Psoas muscle (tissue), 8 donors: Measurements from ENCODE around the gene NDUFA5. TPM values are rescaled to one million over a fixed set of nuclear protein-coding genes. Genes with fewer than 3 reads are reported as not detected.

Source experiments
- ATAC-seq, 4 donors: fragments of 200-7000 bp; cut with Tn5 transposase; one replicate each; pipeline ENCODE4 v1.9.1; 2020; ENCODE audit warnings: moderate library complexity in 3 of 4, mild to moderate bottlenecking in 2 of 4
- DNase-seq, 2 donors: peaks; one replicate each; pipeline ENCODE4 v3.0.0-alpha.2; 2020
- H3K27ac ChIP-seq: fragments of 200-600 bp; one replicate; pipeline ENCODE4 v1.8.0; 2022
- H3K27me3 ChIP-seq, 3 donors: fragments of 200-600 bp in 1 of 3; one replicate each; pipeline versions ENCODE4 v1.6.1 to v1.8.0; 2013 to 2022; ENCODE audit warnings: low read length in 2 of 3, mild to moderate bottlenecking in 2 of 3, moderate library complexity in 1 of 3; ENCODE audit not compliant: insufficient read depth in 3 of 3
- H3K36me3 ChIP-seq, 2 donors: fragments of 200-600 bp in 1 of 2; one replicate each; pipeline versions ENCODE4 v1.6.1 to v1.8.0; 2013 to 2022; ENCODE audit warnings: low read depth in 1 of 2, mild to moderate bottlenecking in 1 of 2, moderate library complexity in 1 of 2; ENCODE audit not compliant: insufficient read depth in 1 of 2
- H3K4me1 ChIP-seq: fragments of 200-600 bp; one replicate; pipeline ENCODE4 v1.8.0; 2022
- H3K4me3 ChIP-seq: fragments of 200-600 bp; one replicate; pipeline ENCODE4 v1.8.0; 2022; ENCODE audit warnings: mild to moderate bottlenecking
- H3K9me3 ChIP-seq: fragments of 200-600 bp; one replicate; pipeline ENCODE4 v1.8.0; 2022
- WGBS, 3 donors: extraction: QIAGEN DNeasy Blood & Tissue Kit; methylation state at CpG; one replicate each; pipeline versions ENCODE4 v1.1.6 to v1.1.7; 2013; 5-methylcytosine and 5-hydroxymethylcytosine counted together
- intact Hi-C, 2 donors: fragments of 100-400 bp; cut with DNase I; formaldehyde crosslinking; loops; one replicate each; pipeline versions ENCODE4 v1.11.0 to v1.14.2; 2022
- polyA plus RNA-seq, 3 donors: library from polyadenylated mRNA; stranded (reverse); fragments of 200-250 nt; gene quantifications; one replicate each; pipeline ENCODE4 v1.2.3, GENCODE V29; 2013
- total RNA-seq, 4 donors: library from RNA; stranded (reverse); fragmentation: NEBNext Ultra II Directional in 2 of 4; extraction: Animal tissue kit (Norgen Biotek cat#: 25700) in 2 of 4; gene quantifications; one replicate each; pipeline versions ENCODE4 v1.2.1 to v1.2.4, GENCODE V29; 2021 to 2023
- TF ChIP-seq, protein P1 (sequence below): fragments of 200-600 bp; IDR thresholded peaks from one replicate; pipeline ENCODE4 v1.8.0; 2022; ENCODE audit warnings: antibody characterized with exemption
- donor health status: healthy with polysubstance abuse.
- donor health status: DM: no; HTN: no; CAD: no; lungs with moderate emphysema.
- donor health status: Bipolar disorder and iron deficiency.
- donor health status: healthy.
- donor health status: DM: yes; HTN: yes; CAD: no.
- donor health status: DM: no; HTN: no; CAD: no.
- donor health status: DM: no; HTN: no; CAD: no.
- donor health status: DM: yes; HTN: yes; CAD: no.

Gene NDUFA5
- total and polyA plus RNA-seq, 7 donors, result 99.2 to 234 (median 183) TPM

DNA sequence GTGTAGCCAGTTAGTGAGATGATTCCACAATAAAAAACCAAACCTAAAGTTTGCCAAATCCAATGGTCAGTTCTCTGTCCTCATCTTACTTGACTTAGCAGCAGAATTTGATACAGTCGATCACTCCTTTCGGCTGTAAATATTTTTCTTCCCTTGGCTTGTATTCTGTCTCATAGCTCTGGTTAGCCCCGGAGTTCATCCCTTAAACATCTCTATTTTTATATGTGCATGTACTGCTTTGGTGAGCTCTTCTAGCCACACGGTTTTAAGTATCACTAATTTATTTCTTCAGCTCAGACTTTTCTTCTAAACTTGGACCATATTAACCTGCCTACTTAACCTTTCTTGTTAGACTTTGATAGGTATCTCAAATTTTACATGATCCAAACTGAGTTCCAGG is 26.2 kb upstream of the NDUFA5 start:
- TF ChIP-seq, protein P1, sequence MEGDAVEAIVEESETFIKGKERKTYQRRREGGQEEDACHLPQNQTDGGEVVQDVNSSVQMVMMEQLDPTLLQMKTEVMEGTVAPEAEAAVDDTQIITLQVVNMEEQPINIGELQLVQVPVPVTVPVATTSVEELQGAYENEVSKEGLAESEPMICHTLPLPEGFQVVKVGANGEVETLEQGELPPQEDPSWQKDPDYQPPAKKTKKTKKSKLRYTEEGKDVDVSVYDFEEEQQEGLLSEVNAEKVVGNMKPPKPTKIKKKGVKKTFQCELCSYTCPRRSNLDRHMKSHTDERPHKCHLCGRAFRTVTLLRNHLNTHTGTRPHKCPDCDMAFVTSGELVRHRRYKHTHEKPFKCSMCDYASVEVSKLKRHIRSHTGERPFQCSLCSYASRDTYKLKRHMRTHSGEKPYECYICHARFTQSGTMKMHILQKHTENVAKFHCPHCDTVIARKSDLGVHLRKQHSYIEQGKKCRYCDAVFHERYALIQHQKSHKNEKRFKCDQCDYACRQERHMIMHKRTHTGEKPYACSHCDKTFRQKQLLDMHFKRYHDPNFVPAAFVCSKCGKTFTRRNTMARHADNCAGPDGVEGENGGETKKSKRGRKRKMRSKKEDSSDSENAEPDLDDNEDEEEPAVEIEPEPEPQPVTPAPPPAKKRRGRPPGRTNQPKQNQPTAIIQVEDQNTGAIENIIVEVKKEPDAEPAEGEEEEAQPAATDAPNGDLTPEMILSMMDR, result no peak
- Histone ChIP-seq H3K27ac (peak overlapping the region; percentile 72), H3K27me3 (no peaks in the 10 kb centered on the region), H3K9me3 (no peaks in the 10 kb centered on the region), H3K4me3 (peak overlapping the region; percentile 34), H3K4me1 (peaks cover 8% of the 10 kb centered on the region), H3K36me3 (no peaks in the 10 kb centered on the region)
- intact Hi-C loops, result loop anchor here (5.0 kb wide), 5 partner anchors 48 to 288 kb away; no protein-coding TSS in a partner anchor
- DNase-seq (no peak), ATAC-seq (peak in 3 of 4 donors; percentile 52 to 62 (median 53))
- 26 to 55% (median 27%) methylated on average over 4 of the region's 4 CpGs for WGBS, 3 donors

DNA sequence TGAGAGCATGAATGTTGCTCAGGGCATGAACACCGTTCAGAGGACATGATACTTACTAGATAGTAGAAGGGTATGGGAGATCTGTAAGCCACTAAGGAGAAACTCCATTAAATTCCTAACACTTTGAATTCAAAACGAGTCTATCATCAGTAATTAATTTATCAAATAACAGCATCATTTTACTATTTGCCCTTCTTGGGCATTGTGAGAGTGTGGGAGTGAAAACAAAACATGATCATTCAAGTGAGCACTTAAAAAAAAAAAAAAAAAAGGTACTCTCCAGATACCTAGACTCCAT is 23.5 kb upstream of the NDUFA5 start:
- Histone ChIP-seq H3K27me3 (no peaks in the 10 kb centered on the region), H3K36me3 (no peaks in the 10 kb centered on the region), H3K4me3 (no peak overlapping the region), H3K27ac (peak overlapping the region; percentile 37), H3K4me1 (peaks cover 8% of the 10 kb centered on the region), H3K9me3 (no peaks in the 10 kb centered on the region)
- whole genome bisulfite sequencing, 3 donors, result 18 to 38% (median 20%) methylated on average over 2 of the region's 2 CpGs
- TF ChIP-seq, protein P1, result no peak
- intact Hi-C loops, result loop anchor here (2.0 to 5.0 kb wide), 6 partner anchors 51 to 291 kb away; no protein-coding TSS in a partner anchor
- no peak for DNase-seq
- ATAC-seq, result peak in 2 of 4 donors; percentile 21 to 51

DNA sequence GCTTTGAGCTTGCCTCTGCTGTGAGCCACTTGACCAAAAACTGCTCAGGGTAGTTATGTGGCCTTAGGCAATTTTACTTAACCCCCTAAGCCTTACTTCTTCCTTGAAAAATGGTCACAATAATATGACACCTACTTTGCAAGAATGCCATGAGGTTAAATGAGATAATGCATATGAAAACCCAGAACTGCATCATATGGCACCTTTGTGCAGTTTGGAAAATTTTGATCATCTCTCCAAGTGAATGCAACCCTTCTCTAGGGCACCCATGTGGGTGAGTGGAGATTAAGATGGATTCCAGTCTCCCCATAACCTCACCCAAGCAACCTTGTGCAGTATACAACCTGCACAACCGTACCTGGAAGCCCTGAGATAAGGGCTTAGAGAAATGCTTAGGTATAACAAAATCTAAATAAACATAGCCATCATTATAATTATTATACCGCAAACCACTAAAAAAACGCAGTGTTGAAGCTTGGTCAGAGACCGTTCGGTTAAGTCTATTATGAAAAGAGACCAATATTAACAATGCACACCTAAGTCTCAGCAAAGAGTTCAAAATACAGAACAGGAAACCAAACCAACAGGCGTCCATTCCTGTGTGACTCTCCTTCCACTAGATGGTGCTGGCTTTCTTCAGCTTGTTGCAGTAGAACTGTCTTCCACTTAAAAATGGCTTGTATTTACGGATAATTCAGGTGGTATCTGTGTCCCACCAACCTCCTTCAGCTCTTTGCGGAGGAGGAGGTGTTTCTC is 23.0 kb upstream of the NDUFA5 start:
- H3K9me3 ChIP-seq, result no peaks in the 10 kb centered on the region
- intact Hi-C loops, result loop anchor here (2.0 to 5.0 kb wide), 6 partner anchors 52 to 292 kb away; no protein-coding TSS in a partner anchor
- peaks cover 5% of the 10 kb centered on the region for H3K4me1 ChIP-seq
- ATAC-seq (peak; percentile 76 to 87 (median 78)), DNase-seq (no peak)
- H3K36me3 ChIP-seq, result no peaks in the 10 kb centered on the region
- 40 to 47% (median 41%) methylated on average over 8 of the region's 8 CpGs for WGBS, 3 donors
- TF ChIP-seq, protein P1, result peak; percentile 77
- no peak overlapping the region for H3K4me3 ChIP-seq
- H3K27me3 ChIP-seq, result no peaks in the 10 kb centered on the region
- H3K27ac ChIP-seq, result peak overlapping the region; percentile 37

DNA sequence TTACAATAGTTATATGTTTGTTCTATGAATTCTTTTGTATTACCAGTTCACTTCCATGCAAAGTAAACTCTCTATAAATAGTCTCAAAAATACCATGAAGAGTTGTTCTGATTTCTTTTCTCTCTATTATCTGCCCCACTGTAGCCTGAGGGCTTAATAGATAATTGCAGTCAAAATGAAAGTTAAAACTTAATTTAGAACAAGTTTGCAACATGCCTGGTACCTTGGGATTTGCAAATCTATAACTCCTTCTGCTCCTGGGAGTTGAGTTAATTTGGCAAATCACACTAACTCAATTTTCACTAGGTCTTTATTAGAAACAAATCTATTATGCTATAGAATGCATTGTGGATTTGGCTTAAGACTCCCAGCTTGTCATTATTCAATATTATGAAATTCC is 21.8 kb upstream of the NDUFA5 start:
- no peak for DNase-seq
- no peak for ATAC-seq
- intact Hi-C loops, result no loop called here
- Histone ChIP-seq H3K27me3 (no peaks in the 10 kb centered on the region), H3K4me1 (no peaks in the 10 kb centered on the region), H3K27ac (no peak overlapping the region), H3K36me3 (no peaks in the 10 kb centered on the region), H3K9me3 (no peaks in the 10 kb centered on the region), H3K4me3 (no peak overlapping the region)
- TF ChIP-seq, protein P1, result no peak
